OCI-M2 (cell line): ENCODE results near the gene RPS6KA1.
A peak's percentile ranks its signal among the peaks of the same experiment; 100 is the strongest.

Experiments
- DNase-seq: peaks from one replicate; lab custom pipeline; 2025; ENCODE audit not compliant: unreplicated experiment; lab: John Stamatoyannopoulos, UW

RPS6KA1 gene

DNA sequence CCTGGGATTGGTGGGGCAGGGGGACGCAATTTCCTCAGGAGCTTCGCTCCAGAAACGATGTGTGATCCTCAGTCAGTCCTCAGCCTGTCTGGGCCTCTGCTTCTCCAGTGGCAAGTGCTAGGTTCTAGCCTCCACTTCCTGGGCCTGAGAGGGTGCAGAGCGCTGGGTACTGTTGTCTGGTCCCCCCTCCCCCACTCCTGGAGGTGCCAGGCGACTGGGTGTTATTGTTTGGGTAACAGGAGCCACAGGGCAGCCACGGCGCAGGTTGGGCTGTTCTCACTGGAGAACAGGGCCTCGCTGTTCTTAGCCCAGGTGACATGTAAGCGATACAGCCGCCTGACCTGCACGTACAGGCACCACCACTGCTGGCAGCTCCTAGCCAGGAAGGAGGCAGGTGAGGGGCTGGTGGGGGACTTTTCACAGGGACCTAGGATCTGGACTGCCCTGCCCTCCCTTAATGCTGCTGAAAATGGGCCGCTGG is 2.1 kb downstream of the RPS6KA1 start:
- no peak for DNase-seq

DNA sequence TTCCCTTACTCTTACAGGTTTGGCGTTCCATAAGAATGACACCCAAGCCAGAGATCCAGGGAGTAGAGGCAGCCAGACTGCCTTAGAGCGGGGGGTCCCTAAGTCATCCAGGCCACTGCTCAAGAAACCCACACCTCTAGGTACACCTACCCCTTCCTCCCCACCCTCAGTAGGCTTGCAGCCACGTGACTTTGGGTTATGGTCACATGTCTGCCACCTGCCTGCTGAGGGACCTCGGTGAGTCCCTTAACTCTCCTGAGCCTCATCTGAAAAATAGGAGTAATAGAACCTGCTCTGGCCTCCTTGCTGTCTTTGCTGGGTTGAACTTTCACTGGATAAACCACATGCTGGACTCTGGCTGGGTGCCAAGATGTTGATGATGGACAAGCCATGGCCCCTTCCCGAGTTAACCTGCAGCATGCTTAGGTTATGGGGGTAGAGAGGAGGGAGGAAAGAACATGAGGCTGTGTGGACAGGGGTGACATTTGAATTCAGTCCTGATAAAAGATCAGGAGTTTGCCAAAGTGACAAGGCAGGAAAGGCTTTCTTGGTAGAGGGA is 4.5 kb downstream of the RPS6KA1 start:
- no peak for DNase-seq

DNA sequence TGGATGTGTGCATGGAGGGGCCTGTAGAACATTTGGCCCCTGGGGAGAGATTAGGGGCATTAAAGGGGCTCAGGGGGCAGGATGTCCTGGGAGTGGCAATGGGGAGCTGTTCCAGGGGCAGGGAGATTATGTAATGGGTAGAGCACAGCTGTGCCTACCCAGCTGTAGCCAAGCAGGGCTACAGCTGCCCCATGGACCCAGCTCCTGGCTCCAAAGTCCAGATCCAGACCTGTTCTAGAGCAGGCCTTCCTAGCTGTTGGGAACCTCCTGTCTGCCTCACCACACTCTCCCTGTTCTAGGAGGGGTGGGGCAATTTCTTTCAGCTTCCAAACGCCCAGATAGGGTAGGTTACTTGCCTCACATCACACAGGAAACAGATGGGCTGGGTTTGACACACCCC is 5.6 kb downstream of the RPS6KA1 start:
- DNase-seq, result no peak

DNA sequence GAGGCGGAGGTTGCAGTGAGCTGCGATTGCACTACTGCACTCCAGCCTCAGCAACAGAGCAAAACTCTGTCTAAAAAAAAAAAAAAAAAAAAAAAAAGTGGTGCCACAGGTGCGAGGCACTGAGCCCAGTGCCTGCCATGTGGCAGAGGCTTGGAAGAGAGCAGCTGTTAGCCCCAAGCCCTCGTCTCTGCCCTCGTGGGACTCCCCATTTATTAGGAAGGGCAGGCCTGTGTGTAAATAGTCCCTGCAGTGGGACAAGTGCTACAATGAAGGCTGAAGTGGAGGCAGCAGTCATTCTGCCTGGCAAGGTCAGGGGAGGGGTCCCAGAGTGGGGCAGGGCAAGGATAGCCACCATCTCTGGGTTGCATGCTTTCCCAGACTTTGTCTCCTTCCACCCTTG is 6.5 kb downstream of the RPS6KA1 start:
- DNase-seq, result no peak

DNA sequence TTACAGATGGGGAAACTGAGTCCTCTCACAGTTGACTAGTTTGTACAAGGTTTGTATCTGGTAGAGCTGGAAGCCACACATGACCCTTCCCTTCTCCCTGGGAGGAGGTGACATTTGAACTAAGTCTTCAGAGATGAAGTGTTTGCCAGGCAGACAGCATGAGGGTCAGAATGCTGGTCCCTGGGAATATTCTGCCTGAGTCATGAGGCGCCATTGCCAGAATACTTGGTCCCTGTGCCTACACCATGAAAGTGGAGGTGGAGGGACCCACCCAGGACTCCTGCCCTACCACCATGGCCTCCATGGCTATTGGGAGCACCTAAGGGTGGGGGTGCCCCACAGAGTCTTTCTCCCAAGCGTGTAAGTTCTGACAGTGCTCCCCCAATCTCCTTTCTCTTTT is 7.0 kb downstream of the RPS6KA1 start:
- DNase-seq, result no peak

DNA sequence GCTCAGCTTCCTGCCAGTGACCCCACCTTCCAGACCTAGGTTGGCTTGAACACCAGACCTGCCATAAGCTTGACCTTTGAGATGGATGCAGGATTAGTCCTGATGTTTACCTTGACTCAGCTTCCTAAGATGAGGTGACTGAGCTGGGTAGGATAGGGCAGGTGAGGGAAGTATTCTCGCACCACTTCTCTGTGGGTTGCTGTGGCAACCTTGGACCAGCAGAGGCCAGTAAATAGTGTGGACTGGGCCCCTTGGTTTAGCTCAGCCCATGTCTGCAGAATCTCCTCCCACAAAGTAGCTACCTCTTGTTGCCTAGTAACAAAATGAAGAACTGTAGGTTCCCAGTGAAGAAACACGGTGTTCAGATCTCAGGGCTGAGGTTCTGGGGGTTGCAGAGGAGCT is 8.4 kb downstream of the RPS6KA1 start:
- no peak for DNase-seq

DNA sequence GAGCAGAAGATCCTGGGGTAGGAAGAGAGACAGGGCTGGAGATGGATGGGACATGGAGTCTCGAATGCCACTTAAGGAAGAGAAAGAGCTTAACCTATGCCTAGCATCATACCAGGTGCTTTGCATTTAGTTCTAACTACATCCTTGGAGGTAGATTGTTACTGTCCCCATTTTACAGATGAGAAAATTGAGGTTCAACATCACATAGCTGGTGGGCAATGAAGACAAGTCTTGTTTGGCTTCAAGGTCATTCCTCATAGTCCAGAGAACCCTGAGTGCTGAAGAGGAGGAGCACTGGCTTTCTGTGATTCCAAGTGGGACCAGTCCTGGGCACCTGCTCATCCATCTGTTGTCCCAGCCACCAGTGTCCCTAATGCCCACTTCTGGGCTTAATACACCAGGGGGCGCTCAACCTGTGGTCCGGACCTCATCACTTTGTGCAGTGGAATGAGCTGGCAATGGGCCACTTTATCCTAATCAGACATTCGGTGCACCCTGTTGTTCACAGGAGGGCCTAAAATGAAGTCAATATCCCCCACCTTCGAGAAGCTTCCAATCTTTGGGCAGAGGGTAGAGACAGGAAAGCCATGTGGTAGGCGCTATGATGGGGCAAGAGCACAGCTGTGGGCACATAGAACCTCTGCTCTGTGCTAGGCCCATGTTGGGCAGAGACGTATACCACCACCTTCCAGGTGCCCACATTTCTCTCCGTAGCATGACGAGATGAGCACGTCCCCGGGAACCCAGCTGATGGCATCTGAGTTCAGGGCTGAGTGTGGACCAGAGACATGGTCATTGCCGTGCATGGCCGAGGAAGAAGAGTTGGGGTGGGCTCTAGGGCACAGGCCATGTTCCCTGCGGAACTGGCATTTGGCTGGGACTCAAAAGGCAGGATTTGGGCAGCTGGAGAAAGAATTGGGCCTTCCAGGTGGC is 9.2 kb downstream of the RPS6KA1 start:
- DNase-seq, result no peak

DNA sequence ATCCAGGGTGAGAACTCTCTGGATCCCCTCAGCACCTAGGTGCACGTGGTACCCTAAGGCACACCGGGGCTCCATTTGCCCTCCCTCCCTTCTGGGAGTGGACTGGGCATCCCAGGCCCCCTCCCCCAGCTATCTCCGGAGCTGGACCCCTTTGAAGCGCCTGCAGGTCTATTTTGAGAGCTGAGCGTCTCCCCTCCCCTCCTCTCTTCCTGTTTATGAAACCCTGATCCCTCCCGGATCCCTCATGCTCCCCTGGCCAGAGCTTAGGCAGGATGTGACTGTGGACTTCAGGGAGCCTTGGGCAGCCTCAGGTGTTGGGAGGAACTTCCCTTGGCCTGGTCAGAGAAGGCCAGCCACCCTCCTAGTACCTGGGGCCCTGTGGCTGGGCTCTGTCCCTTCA is 10.2 kb downstream of the RPS6KA1 start:
- no peak for DNase-seq

DNA sequence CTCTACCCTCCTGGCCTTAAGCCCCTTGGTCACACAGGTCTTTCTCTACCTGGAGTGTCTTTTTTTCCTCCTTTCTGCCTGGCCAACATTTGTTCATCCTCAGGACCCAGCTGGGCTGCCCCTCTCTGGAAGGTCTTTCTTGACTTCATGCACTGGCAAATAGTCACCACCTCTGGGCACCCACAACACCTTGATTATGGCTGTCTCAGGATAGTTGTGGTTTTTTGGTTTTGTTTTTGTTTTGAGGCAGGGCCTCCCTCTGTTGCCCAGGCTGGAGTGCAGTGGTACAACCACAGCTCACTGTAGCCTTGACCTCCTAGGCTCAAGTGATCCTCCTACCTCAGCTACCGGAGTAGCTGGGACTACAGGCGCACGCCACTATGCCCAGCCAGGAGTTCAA is 10.8 kb downstream of the RPS6KA1 start:
- no peak for DNase-seq

DNA sequence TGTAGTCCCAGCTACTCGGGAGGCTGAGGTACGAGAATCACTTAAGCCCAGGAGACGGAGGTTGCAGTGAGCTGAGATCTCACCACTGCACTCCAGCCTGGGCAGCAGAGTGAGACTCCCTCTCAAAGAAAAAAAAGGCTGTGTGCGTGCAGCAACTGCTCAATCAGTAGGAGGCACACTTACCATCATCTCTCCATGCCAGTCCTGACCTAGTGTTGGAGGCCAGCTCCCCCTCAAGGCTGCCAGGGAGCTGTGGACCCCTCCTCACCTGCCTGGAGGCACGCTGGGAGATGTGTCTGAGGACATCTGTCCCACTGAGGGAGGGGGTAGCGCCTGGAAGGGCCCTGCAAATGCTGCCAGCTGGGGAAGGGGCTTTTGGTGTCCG is 11.9 kb downstream of the RPS6KA1 start:
- DNase-seq, result no peak

DNA sequence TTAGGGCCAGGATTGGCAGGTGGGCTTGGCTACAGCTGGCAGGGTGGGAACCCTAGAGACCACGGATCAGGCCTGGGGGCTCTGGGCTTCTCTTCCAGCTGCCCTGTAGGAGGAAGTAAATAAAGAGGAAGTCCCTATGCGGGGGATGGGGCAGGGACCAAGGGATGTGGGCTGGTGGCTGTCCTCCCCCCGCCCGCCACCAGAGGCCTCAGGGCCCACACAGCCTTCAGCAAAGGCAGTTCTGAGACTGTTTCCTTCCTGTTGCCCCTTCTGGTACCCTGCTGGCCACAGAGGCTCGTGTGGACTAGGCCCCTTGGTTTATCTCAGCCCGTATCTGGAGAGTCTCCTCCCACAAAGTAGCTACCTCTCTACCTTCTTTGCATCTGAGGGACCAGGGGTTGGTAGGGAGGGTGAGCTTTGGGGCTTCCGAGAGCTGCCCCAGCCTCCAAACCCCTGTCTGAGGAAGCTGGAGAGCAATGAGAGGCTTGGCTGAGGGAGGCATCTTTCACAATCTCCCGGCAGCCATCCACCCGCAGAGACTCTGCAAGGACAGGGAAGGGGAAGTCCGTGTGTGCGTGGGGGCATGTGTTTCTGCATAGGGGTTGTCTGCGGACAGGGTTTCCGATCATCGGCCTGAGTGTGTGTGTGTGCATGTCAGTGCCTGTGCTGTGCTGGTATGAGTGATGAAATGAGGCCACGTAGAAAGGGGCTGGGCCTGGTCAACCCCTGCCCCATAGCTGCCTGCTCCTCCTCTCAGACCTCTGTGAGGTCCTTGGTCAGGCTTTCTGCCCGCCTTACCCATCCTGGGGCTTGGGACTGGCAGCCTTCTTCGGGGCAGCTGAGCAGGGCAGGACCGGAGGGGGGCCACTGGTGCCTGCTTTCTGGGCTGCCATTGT is 12.5 kb downstream of the RPS6KA1 start:
- peak; percentile 57 for DNase-seq

DNA sequence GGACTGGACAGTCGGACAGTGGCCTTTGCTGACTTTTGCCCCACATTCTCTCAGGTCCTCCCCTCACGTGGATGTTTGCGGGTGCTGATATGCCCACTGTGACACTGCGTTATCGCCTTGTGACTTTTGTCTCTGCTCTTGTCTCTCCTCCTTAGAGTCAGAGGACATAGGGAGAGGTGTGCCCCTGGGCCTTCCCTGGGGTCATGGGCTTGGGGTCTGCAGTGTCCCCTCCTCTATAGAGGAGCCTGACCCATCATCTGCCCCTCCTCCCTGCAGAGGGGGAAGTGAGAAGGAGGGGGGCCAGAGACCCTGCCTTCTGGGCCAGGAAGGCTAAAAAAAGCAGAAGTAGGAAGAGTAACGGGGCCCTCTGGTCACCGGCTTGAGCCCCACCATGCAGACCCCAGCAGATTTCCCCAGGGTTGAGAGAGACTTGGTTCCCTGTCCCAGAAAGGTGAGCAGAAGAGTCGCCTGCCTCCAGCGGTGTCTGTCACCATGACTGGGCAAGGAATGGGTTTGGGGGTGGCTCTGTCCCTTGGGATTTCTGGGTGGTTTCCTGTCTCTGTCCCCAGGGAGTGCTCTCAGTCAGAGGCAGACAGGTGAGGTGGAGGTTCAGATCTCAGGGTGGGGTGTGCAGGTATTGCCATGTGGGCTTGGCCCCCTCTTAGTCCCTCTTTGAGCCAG is 13.3 kb downstream of the RPS6KA1 start:
- no peak for DNase-seq

DNA sequence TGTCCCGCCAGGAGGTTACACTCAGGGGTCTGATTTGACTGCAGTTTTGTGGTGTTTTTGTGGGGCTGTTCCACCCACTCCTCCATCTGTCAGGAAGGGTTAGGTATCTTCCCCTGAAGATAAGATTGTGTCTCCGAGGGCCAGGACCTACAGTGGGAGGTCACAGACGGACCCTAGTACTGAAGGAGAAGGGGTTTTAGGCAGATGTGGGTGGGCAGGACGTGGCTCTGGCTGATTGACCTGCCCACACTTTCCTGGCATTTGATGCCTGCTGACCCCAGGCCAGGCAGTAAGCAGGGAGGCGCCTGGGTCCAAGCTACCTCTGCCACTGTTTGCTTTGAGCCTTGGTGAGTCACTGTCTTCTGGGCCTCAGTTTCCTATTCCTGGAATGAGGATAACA is 13.9 kb downstream of the RPS6KA1 start:
- no peak for DNase-seq

DNA sequence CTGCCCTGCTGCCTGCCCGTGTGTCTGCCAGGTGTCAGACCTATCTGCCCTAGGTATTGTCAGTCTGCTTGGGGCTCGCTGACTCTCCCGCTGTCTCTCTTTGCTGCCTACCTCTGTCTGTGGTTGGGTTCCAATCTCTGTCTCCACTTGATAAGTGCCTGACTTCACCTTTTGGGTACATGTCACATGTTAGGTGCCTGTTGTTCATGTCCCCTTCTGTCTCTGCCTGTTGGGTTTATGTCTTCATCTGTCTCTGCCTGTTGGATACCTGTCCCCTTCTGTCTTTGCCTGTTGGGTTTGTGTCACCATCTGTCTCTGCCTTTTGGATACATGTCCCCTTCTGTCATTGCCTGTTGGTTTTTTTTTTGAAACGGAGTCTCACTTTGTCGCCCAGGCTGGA is 14.6 kb downstream of the RPS6KA1 start:
- no peak for DNase-seq

DNA sequence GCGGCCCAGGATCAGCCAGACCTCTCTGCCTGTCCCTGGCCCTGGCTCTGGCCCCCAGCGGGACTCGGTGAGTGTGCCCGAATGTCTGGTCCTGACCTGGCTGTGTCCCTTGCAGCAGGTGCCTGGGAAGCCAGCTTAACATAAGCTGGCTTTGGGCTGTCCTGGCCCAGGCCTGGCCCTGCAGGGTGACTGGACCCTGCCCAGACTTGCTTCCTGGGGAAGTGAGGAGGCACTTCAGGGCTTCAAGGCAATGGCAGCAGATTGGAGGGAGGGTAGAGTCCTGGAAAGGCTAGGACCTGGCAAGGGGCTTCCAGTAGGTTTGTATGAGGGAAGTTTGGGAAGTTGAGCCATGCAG is 16.4 kb downstream of the RPS6KA1 start:
- no peak for DNase-seq

DNA sequence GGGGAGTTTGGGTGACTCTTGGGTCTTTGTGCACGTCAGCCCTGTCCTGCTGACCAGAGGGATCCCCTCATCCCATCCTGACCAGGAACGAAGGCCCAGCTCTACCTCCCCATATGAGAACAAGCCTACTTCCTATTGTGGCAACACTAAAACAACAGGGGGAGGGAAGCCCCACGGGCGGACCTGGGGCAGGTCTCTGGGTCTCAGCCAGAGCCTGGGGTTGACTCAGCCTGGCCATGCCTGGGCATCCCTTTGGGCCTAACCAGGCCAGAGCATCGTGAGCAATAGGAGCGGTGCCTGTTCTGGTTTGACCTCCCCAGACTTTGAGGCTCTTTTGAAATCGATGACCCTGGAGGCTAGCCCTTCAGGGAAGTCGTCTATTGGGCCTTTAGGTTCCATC is 16.8 kb downstream of the RPS6KA1 start:
- DNase-seq, result no peak

DNA sequence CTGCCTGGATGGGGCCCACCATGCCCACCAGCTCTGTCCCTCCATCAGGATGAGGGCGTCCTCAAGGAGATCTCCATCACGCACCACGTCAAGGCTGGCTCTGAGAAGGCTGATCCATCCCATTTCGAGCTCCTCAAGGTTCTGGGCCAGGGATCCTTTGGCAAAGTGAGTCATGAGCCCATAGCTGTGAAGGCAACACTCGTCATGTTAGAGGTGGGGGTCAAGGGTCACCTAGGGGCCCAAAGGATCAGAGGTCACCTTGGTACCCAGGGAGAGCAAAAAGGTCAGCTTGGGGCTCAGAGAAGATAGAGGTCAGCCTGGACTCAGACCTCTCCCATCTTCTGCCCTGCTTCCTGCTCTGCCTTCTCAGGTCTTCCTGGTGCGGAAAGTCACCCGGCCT is 17.3 kb downstream of the RPS6KA1 start:
- DNase-seq, result no peak

DNA sequence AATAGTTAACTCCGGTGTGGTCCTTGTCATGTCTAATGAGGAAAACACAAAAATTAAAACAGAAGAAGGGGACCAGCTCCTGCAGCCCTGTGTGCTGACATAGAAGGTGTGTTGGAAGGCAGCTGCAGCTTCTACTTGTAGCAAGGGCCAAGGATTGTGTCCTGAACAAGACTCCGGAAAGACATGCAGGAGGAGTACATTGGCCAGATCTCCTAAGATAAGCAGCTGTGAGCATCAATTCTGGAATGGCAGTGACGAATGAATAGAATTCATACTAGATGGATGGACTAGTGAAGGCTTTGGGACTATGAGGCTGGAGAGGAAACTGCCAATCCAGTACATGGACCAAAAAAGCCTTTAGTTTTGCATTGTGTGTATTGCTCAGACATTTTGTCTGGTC is 19.3 kb downstream of the RPS6KA1 start:
- no peak for DNase-seq

DNA sequence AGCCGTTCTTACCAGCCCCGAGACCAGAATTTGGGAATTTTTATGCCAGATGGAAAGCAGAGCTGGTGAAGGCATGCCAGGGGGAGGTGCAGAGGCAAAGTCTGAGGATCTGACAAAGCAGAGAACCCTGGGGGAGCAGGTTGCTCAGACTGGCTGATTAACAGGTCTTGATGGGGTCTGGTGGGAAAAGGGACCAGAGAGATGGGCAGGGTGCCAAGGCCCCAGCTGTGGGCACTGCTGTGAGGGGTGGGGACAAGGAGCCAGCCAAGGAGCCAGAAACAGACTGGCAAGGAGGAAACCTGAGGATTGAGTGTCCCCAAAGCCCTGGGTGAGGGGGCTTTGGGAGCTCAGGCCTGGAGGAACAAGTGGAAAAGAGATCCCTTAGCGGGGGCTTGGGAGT is 21.4 kb downstream of the RPS6KA1 start:
- DNase-seq, result no peak

DNA sequence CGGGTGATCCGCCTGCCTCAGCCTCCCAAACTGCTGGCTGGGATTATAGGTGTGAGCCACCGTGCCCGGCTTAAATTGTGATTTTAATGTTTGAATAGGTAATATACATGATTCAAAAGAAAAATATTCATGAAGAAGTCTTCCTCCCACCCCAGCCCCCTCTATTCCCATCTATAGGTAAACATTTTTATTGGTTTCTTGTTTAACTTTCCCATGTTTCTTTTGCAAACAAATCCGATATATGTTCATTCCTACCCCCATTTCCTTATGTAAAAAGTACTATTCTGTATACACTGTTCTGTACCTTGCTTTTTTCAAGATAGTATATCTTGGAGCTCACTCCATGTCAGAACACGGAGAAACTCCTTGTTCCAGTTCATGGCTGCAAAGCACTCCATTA is 23.2 kb downstream of the RPS6KA1 start:
- no peak for DNase-seq
